GM18909 (cell line): Measurements from ENCODE around the gene CD63.

Source experiments
- ATAC-seq: cut with Tn5 transposase; IDR thresholded peaks from one replicate; pipeline ENCODE4 v1.9.1; 2021; ENCODE audit warnings: mild to moderate bottlenecking; ENCODE audit not compliant: unreplicated experiment, poor library complexity

CD63 gene

GRCh38 chr12:55694188-55694515 lies 34.7 kb downstream of the CD63 start:
- ATAC-seq, result no peak

- ATAC-seq, result no peak
Observed at GRCh38 chr12:55693323-55694187, 35.3 kb downstream of the CD63 start.

GRCh38 chr12:55692631-55693322 lies 36.0 kb downstream of the CD63 start:
- no peak for ATAC-seq

GRCh38 chr12:55688716-55689655 lies 39.8 kb downstream of the CD63 start:
- ATAC-seq, result no peak

GRCh38 chr12:55687746-55688145 lies 41.1 kb downstream of the CD63 start:
- ATAC-seq, result peak; percentile 61

- no peak for ATAC-seq
Observed at GRCh38 chr12:55686366-55687010, 42.3 kb downstream of the CD63 start.

GRCh38 chr12:55685671-55686070 lies 43.1 kb downstream of the CD63 start:
- ATAC-seq, result no peak

- ATAC-seq, result no peak
Observed at GRCh38 chr12:55684761-55685370, 43.9 kb downstream of the CD63 start.

GRCh38 chr12:55683676-55684075 lies 45.1 kb downstream of the CD63 start:
- no peak for ATAC-seq

- peak; percentile 27 for ATAC-seq
Observed at GRCh38 chr12:55682087-55682796, 46.6 kb downstream of the CD63 start.

- ATAC-seq, result peak; percentile 46
Observed at GRCh38 chr12:55681142-55682077, 47.4 kb downstream of the CD63 start.

- no peak for ATAC-seq
Observed at GRCh38 chr12:55679691-55680090, 49.1 kb downstream of the CD63 start.

GRCh38 chr12:55676707-55677106 lies 52.1 kb downstream of the CD63 start:
- ATAC-seq, result no peak

- no peak for ATAC-seq
Observed at GRCh38 chr12:55675666-55676065, 53.1 kb downstream of the CD63 start.
